T-helper 1 cell treated with Interleukin-12 subunit alpha and Interleukin-12 subunit beta and Interleukin-4 antibody, amounts not matched to agents 30 ng/mL and 1 ng/mL, for 36 hours (primary cell): ENCODE data around the gene E2F8. TPM values are rescaled to one million over a fixed set of nuclear protein-coding genes. Genes with fewer than 3 reads are reported as not detected.

Experiments used
- intact Hi-C: fragments of 100-400 bp; cut with micrococcal nuclease; formaldehyde crosslinking; loops from one replicate; pipeline ENCODE4 v1.15.1; 2024
- total RNA-seq: library from RNA; stranded (reverse); gene quantifications from 2 replicates; pipeline ENCODE4 v1.2.3, GENCODE V29; 2022

Gene E2F8
- total RNA-seq, 1 donor from 2014 or later = 24.9 TPM

DNA sequence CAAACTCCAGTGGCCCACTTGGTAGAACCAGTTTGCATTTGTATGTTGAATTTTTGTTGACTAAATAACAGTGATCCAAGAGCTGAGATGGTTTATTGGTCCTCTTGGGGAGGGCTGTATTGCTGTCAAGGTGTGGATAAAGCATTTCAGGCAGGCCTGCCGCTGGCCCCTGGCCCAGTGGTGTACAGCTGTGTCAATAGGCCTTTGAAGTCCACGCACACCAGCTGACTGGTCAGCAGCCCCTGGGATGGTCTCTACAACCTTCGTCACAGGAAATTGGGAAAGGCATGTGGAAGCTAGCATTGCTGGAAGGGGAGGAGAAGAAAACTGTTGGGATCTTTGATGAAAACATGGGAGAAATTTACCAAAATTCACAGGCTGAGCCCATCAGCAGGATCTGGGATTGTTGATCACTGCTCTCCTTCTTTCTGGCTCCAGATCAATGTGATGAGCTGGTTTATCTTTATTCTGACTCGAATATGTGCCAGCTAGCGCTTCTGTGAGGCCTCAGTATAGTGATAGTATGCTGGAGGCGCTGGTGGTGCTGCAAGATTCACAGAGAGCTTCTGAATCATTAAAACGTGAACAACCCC lies 12.5 kb upstream of the E2F8 start:
- intact Hi-C loops = no loop called here

DNA sequence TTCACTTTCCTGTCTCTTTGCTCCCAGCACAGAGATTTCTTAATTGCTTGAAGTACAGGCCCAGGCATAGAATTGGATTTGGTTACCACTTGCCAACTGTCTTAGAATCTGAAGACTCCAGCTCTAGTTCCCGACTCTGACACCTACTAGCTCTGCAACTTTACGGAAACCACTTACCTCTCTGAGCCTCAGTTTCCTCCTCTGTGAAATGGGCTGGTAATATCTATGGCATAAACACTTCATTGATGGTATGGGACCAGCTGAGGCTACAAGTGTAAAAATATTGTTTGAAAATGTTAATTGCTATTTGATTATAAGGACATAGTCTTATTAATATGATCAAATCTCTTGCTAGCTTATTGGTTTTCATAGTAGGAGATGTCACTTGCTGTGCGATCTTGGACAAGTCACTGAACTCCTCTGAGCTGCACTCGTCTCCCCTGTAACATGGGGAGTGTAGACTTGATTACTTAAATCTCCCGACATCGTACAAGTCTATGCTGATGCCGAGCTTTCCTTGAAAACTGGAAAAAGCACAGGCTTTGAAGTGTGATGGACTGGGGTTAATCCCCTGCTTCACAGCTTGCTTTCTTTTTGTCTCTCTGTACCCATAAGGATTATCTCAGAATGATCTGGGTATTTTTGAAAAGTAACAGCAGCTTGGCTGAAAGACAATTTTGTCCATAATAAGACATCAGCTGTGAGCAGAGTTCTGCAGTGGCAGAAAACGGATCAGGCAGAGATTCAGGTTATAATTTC lies 11.8 kb upstream of the E2F8 start:
- intact Hi-C loops = no loop called here

- intact Hi-C loops = no loop called here
Observed at GRCh38 chr11:19251577-19251976, 10.8 kb upstream of the E2F8 start.

DNA sequence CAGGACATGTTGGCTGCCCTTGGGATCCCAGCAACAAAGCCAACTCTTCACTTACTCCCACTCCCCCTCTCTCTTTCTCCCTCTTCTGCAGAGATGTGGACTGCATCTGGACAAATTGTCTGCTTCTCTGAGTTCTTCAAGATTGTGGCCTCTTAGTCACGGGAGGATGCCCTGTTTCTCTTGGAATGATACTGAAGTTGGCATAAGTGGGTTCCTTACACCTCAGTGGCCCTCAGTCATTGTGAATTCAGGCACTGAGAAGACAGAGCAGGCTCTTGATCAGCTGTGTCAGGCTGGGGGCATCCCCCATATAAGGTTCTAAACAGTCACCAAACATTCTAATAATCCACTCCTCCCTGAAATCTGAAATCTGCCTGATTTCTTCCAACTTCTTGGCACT lies 6.1 kb upstream of the E2F8 start:
- intact Hi-C loops = no loop called here

- intact Hi-C loops = no loop called here
Observed at GRCh38 chr11:19245351-19245750, 4.6 kb upstream of the E2F8 start.

DNA sequence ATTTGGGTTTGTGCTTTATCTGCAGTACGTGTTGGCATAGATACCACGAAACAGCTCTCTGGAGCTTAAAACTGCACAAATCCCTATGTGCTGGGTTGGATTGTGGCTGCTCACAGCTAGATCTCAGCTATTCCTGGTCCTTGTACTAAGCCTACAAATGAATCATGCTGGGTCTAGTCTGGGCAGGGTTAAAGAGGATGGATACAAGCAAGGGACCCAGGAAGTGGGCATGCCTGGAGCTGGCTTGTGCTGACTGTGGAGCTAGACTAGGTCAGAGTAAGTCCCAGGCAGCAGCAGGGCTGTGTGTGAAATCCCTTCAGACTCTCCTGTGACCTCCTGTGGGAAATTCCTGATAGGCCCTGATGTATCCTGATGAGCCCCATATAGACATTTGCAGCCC lies 3.9 kb upstream of the E2F8 start:
- intact Hi-C loops = loop anchor here (5.0 kb wide), 3 partner anchors 862 to 1137 kb away; partner anchors contain the start of genes GTF2H1, HPS5 and SAAL1

DNA sequence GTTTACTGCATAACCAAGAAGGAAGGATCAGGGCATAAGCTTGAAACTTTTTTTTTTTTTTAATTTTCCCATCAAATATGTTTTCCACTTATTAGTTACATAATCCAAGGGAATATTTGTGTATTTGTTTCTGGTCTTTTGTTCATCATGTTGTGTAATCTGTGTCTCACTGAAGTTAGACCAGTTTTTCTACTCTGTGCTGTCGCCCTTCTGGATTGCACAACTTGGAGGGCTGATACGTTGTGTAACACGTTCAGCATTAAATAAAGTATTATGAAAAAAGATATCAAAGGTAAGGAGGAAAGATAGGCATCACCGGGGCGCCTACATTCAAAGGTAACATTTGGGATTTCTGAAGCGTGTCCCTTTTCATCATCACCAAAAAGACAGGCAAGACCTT lies 3.3 kb upstream of the E2F8 start:
- intact Hi-C loops = loop anchor here (5.0 kb wide), 3 partner anchors 862 to 1137 kb away; partner anchors contain the start of genes GTF2H1, HPS5 and SAAL1

DNA sequence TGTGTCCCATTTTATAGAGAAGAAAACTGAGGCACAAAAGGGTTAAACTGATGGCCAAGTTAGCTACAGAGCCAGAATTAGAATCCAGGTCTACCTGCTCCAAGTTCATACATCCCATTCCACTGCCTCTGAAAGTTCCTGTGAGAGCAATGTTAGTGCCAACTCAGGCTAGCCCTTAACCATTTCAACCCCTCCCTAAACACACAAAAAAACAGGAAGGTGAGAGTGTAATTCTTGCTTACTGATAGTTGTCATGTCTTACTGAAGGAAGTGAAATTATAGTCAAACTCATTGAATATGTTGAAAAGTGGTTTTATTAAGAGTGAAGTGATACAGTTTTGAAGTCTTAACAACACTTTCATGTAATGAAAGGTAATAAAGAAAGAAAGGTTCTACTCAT lies 2.9 kb upstream of the E2F8 start:
- intact Hi-C loops = loop anchor here (2.0 to 5.0 kb wide), 4 partner anchors 81 to 1136 kb away; partner anchors contain the start of genes GTF2H1, HPS5 and SAAL1

DNA sequence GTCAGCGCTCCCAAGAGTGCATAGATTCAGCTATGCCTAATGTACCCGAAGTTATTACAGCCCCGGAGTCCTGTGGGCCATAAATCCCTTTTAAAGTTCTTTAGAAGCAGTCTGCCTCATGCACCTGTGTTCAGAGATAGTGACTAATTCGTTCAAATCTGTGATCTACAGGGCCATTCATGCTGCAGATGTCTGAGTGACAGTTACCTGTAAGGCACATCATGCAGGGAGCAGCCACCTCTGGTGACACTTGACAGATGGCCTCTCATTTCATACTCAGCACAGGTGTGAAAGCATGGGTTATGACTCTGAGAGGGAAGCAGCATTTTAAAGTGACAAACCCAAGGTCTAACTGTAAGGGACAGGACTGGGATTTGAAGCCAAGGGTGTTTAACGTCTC lies 2.4 kb upstream of the E2F8 start:
- intact Hi-C loops = loop anchor here (2.0 to 5.0 kb wide), 4 partner anchors 80 to 1136 kb away; partner anchors contain the start of genes GTF2H1, HPS5 and SAAL1

DNA sequence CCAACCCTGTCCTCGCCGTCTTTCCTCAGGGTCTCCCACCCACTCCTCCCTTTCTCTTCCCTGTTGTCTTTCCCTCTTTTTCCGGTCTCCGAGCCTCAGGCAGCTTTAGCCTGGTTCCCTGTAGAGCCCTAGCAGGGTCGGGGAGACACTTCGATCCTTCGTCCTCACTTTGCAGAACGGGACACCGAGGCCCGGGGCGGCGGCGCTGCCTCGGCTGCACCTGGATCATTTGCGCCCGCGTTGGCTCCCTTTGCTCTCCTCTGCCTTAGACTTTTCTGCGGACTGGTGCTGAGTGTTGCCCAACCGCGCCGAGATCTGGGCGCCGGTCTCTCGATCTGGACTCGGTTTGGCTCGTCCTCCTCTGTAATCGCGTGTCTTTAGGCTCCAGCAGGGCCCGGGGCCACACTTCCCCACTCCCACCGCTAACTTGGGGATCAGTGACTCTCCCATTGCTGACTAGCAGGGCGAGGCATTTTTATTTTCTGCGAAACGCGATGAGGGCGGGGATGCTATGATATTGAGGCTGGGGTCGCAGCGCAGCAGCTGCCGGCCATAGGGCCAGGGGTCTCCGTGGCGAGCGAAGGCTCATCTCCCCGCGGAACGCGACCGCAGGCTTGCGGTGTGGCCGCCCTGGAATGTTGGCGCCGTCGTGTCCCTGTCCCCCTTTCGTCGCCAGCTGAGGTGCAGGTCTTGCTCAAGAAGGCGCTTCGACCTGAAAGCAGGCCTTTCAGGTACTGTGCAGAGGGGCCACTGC lies 1.6 kb upstream of the E2F8 start:
- intact Hi-C loops = loop anchor here (2.0 to 5.0 kb wide), 4 partner anchors 80 to 1135 kb away; partner anchors contain the start of genes GTF2H1, HPS5 and SAAL1

GRCh38 chr11:19241260-19242178 lies 774 bp upstream of the E2F8 start:
- intact Hi-C loops = loop anchor here (1.0 to 5.0 kb wide), 10 partner anchors 79 to 1963 kb away; partner anchors contain the start of genes GTF2H1, HPS5, NAV2 and PRMT3

GRCh38 chr11:19239039-19239438 lies 1.7 kb downstream of the E2F8 start:
- intact Hi-C loops = loop anchor here (10.0 kb wide), 1 partner anchor 1224 kb away; the partner anchor contains the start of gene SERGEF

DNA sequence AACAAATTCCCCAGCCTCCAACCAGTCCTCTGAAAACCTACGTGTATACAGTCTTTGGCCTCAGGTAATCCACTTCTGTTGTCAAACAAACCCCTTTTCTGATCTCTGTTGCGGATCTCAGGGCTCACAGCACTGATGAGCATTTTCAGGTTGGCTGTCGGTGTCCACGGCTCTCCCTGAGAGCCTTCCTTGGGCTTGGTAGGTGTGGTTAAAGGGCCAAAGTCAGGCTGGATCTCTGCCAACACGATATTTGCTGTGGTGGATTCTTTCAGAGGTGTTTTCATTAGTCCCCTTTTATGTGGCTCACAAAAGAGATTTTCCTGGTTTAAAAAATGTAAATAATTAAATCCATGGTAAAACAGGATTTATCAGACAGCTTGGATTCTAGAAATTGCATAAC lies 2.9 kb downstream of the E2F8 start:
- intact Hi-C loops = loop anchor here (10.0 kb wide), 1 partner anchor 1223 kb away; the partner anchor contains the start of gene SERGEF

- intact Hi-C loops = loop anchor here (10.0 kb wide), 1 partner anchor 1223 kb away; the partner anchor contains the start of gene SERGEF
Observed at GRCh38 chr11:19237381-19237780, 3.4 kb downstream of the E2F8 start.

- intact Hi-C loops = loop anchor here (10.0 kb wide), 1 partner anchor 1220 kb away; the partner anchor contains the start of gene SERGEF
Observed at GRCh38 chr11:19234231-19234817, 6.4 kb downstream of the E2F8 start.

DNA sequence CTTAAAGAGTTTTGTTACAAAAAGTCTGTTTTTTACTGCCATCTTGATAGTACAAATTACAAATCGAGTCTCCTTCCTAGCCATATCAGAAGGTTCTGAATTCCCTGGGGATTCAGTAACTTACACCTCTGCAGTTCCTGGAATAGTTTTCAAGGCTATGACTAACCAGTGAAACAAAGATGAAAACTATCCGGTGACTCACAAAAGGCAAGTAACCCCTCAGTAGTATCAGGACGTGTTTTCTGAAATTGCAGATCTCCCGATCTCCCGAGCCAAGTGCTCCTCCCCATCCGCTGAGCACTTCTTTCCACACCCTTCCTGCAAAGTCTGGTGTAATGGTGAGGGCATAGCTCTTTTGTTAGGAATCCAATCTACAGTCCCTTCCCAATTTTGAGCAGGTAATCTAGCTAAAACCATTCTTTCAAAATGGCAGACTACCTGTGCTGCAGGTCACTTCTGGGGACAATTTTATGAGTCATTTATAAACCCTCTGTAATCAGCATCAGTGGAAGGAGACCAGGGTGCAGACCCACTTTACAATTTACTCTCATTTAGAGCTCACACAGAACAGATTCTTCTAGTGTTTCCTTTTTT lies 7.7 kb downstream of the E2F8 start:
- intact Hi-C loops = loop anchor here (10.0 kb wide), 1 partner anchor 1218 kb away; the partner anchor contains the start of gene SERGEF

- intact Hi-C loops = loop anchor here (10.0 kb wide), 1 partner anchor 1215 kb away; the partner anchor contains the start of gene SERGEF
Observed at GRCh38 chr11:19229671-19230070, 11.1 kb downstream of the E2F8 start.

DNA sequence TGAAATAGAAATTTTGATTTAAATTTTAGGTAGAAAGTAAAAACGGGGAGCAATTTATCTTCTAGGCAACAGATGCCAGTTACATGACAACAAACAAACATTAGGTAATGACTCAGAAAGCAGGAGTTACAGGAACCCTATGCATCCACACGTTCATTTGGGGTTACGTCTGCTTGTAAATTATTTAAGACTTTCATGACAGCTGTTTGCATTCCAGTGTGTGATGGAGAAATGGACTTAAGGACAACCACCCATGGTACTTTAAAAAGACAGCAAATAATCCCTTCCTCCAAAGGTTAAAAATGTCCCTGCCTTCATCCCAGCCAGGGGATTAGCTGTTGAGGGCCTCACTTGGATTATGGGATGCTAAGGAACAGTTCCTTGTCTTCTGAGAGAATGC lies 11.8 kb downstream of the E2F8 start:
- intact Hi-C loops = no loop called here
